ENCODE results near the gene RSBN1L.
"Not testable (repeated sequence)": the region's sequence is repeated elsewhere in the genome, so short reads cannot be mapped to it uniquely, and the experiment has no call there.

DNA sequence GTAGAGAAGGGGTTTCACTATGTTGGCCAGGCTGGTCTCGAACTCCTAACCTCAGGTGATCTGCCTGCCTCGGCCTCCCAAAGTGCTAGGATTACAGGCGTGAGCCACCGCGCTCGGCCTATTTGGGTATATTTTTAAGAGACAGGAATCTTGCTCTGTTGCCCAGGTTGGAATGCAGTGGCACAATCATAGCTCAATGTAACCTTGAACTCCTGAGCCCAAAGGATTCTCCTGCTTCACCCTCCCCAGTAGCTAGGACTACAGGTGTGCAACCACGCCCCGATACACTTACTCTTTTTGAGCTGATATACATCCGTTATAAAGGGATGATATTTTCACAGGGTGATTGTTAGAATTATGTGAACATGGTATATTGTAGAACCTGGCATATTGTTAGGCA is 7.4 kb downstream of the RSBN1L start:
- not testable (repeated sequence) for TF ChIP-seq BACH2 (CRISPR knock-in tag; IDR thresholded peaks at IDR 0.05; ENCODE audit: borderline replicate concordance); ISL1 (CRISPR knock-in tag; IDR thresholded peaks at IDR 0.05); ZFP3 (CRISPR knock-in tag; IDR thresholded peaks at IDR 0.05); OSR1 (CRISPR knock-in tag; IDR thresholded peaks at IDR 0.05); CSDC2 (CRISPR knock-in tag; IDR thresholded peaks at IDR 0.05); ZNF8 (CRISPR knock-in tag; IDR thresholded peaks at IDR 0.05); ZFP30 (CRISPR knock-in tag; IDR thresholded peaks at IDR 0.05); GLIS3 (CRISPR knock-in tag; IDR thresholded peaks at IDR 0.05); SNAI2 (CRISPR knock-in tag; IDR thresholded peaks at IDR 0.05); TCF4 (CRISPR knock-in tag; IDR thresholded peaks at IDR 0.05; ENCODE audit: borderline replicate concordance); TOX (CRISPR knock-in tag; IDR thresholded peaks at IDR 0.05; ENCODE audit: borderline replicate concordance)
- TF ChIP-seq, protein P1, sequence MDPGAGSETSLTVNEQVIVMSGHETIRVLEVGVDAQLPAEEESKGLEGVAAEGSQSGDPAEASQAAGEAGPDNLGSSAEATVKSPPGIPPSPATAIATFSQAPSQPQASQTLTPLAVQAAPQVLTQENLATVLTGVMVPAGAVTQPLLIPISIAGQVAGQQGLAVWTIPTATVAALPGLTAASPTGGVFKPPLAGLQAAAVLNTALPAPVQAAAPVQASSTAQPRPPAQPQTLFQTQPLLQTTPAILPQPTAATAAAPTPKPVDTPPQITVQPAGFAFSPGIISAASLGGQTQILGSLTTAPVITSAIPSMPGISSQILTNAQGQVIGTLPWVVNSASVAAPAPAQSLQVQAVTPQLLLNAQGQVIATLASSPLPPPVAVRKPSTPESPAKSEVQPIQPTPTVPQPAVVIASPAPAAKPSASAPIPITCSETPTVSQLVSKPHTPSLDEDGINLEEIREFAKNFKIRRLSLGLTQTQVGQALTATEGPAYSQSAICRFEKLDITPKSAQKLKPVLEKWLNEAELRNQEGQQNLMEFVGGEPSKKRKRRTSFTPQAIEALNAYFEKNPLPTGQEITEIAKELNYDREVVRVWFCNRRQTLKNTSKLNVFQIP (CRISPR knock-in tag; IDR thresholded peaks at IDR 0.05; ENCODE audit: borderline replicate concordance, low read depth): not testable (repeated sequence)
- TF ChIP-seq, protein P2, sequence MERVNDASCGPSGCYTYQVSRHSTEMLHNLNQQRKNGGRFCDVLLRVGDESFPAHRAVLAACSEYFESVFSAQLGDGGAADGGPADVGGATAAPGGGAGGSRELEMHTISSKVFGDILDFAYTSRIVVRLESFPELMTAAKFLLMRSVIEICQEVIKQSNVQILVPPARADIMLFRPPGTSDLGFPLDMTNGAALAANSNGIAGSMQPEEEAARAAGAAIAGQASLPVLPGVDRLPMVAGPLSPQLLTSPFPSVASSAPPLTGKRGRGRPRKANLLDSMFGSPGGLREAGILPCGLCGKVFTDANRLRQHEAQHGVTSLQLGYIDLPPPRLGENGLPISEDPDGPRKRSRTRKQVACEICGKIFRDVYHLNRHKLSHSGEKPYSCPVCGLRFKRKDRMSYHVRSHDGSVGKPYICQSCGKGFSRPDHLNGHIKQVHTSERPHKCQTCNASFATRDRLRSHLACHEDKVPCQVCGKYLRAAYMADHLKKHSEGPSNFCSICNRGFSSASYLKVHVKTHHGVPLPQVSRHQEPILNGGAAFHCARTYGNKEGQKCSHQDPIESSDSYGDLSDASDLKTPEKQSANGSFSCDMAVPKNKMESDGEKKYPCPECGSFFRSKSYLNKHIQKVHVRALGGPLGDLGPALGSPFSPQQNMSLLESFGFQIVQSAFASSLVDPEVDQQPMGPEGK (CRISPR knock-in tag; IDR thresholded peaks at IDR 0.05; ENCODE audit: borderline replicate concordance): not testable (repeated sequence)

Data from SK-N-SH treated with all-trans-retinoic acid at 6 μM for 48 hours (cell line).